Breast epithelium (tissue), 3 donors: ENCODE results near the gene MKKS.

Experiments used
- CTCF ChIP-seq, 3 donors: fragments of 450-650 bp; IDR thresholded peaks; one replicate each; pipeline ENCODE4 v1.5.1; 2016 to 2017; ENCODE audit warnings: antibody characterized with exemption in 3 of 3, mild to moderate bottlenecking in 3 of 3, moderate library complexity in 3 of 3
- POLR2A ChIP-seq: fragments of 450-650 bp; IDR thresholded peaks from one replicate; pipeline ENCODE4 v1.6.1; 2016; ENCODE audit warnings: antibody characterized with exemption, mild to moderate bottlenecking, moderate library complexity
- POLR2AphosphoS5 ChIP-seq, 3 donors: sonication (generic); formaldehyde crosslinking; IDR thresholded peaks; one replicate each; pipeline ENCODE4 v1.6.1; 2017; ENCODE audit warnings: antibody characterized with exemption in 3 of 3

- TF ChIP-seq CTCF (IDR thresholded peaks at IDR 0.05) (no peak), POLR2A (no peak), POLR2AphosphoS5 (IDR thresholded peaks at IDR 0.05) (no peak)
Measured at GRCh38 chr20:10462516-10462915, 28.5 kb upstream of the MKKS start.
